ENCODE measurements around the gene CCDC85A. TPM values are rescaled to one million over a fixed set of nuclear protein-coding genes. Genes with fewer than 3 reads are reported as not detected.

CCDC85A gene
- total RNA-seq, 1 experiment from 2014 or later, result 3.0 TPM

GRCh38 chr2:56315376-56315775 is 131.6 kb downstream of the CCDC85A start:
- CTCF ChIA-PET, result no interaction called here
- H3K4me3 Mint-ChIP-seq (ENCODE audit: low read depth, unreplicated experiment), result no peak overlapping the region
- intact Hi-C loops (cut with micrococcal nuclease; ENCODE audit: unreplicated experiment), result no loop called here
- H3K27ac Mint-ChIP-seq (ENCODE audit: unreplicated experiment), result no peak overlapping the region
- H3K36me3 Mint-ChIP-seq (ENCODE audit: insufficient read depth, unreplicated experiment), result no peaks in the 10 kb centered on the region
- TF ChIP-seq CTCF (IDR thresholded peaks at IDR 0.05; ENCODE audit: unreplicated experiment), result no peak
- H3K9me3 Mint-ChIP-seq (ENCODE audit: low read depth, unreplicated experiment), result no peaks in the 10 kb centered on the region
- BruUV-seq (replicated peaks), result no TSS peak
- H3K27me3 Mint-ChIP-seq (ENCODE audit: unreplicated experiment), result no peaks in the 10 kb centered on the region
- no peak for DNase-seq
- no peaks in the 10 kb centered on the region for H3K4me1 Mint-ChIP-seq (ENCODE audit: low read depth, unreplicated experiment)

GRCh38 chr2:56316011-56316410 is 132.2 kb downstream of the CCDC85A start:
- no peaks in the 10 kb centered on the region for H3K9me3 Mint-ChIP-seq (ENCODE audit: low read depth, unreplicated experiment)
- CTCF ChIA-PET, result no interaction called here

GRCh38 chr2:56318147-56318546 is 134.4 kb downstream of the CCDC85A start:
- CTCF ChIA-PET, result no interaction called here
- H3K27ac Mint-ChIP-seq (ENCODE audit: unreplicated experiment), result no peak overlapping the region
- no peak overlapping the region for H3K4me3 Mint-ChIP-seq (ENCODE audit: low read depth, unreplicated experiment)
- DNase-seq, result no peak
- no peaks in the 10 kb centered on the region for H3K36me3 Mint-ChIP-seq (ENCODE audit: insufficient read depth, unreplicated experiment)
- no peak for TF ChIP-seq CTCF (IDR thresholded peaks at IDR 0.05; ENCODE audit: unreplicated experiment)
- intact Hi-C loops (cut with micrococcal nuclease; ENCODE audit: unreplicated experiment), result no loop called here
- BruUV-seq (replicated peaks), result no TSS peak
- no peaks in the 10 kb centered on the region for H3K27me3 Mint-ChIP-seq (ENCODE audit: unreplicated experiment)
- no peaks in the 10 kb centered on the region for H3K4me1 Mint-ChIP-seq (ENCODE audit: low read depth, unreplicated experiment)
- no peaks in the 10 kb centered on the region for H3K9me3 Mint-ChIP-seq (ENCODE audit: low read depth, unreplicated experiment)

More at GRCh38 chr2:56316011-56316410, 132.2 kb downstream of the CCDC85A start:
- DNase-seq, result no peak
- Mint-ChIP-seq H3K27ac (ENCODE audit: unreplicated experiment) (no peak overlapping the region), H3K4me1 (ENCODE audit: low read depth, unreplicated experiment) (no peaks in the 10 kb centered on the region), H3K4me3 (ENCODE audit: low read depth, unreplicated experiment) (no peak overlapping the region), H3K36me3 (ENCODE audit: insufficient read depth, unreplicated experiment) (no peaks in the 10 kb centered on the region), H3K27me3 (ENCODE audit: unreplicated experiment) (no peaks in the 10 kb centered on the region)
- intact Hi-C loops (cut with micrococcal nuclease; ENCODE audit: unreplicated experiment), result no loop called here
- no peak for TF ChIP-seq CTCF (IDR thresholded peaks at IDR 0.05; ENCODE audit: unreplicated experiment)
- no TSS peak for BruUV-seq (replicated peaks)

- H3K4me3 Mint-ChIP-seq (ENCODE audit: low read depth, unreplicated experiment), result no peak overlapping the region
- H3K9me3 Mint-ChIP-seq (ENCODE audit: low read depth, unreplicated experiment), result no peaks in the 10 kb centered on the region
- H3K36me3 Mint-ChIP-seq (ENCODE audit: insufficient read depth, unreplicated experiment), result no peaks in the 10 kb centered on the region
- no peaks in the 10 kb centered on the region for H3K4me1 Mint-ChIP-seq (ENCODE audit: low read depth, unreplicated experiment)
- intact Hi-C loops (cut with micrococcal nuclease; ENCODE audit: unreplicated experiment), result no loop called here
- no TSS peak for BruUV-seq (replicated peaks)
- H3K27ac Mint-ChIP-seq (ENCODE audit: unreplicated experiment), result no peak overlapping the region
- no peak for TF ChIP-seq CTCF (IDR thresholded peaks at IDR 0.05; ENCODE audit: unreplicated experiment)
- DNase-seq, result no peak
- no peaks in the 10 kb centered on the region for H3K27me3 Mint-ChIP-seq (ENCODE audit: unreplicated experiment)
- CTCF ChIA-PET, result no interaction called here
Measured at GRCh38 chr2:56325661-56326345, 142.0 kb downstream of the CCDC85A start.
